Neural crest cell (in vitro differentiated cells): ENCODE measurements around the gene DGKG. TPM values are rescaled to one million over a fixed set of nuclear protein-coding genes. Genes with fewer than 3 reads are reported as not detected.

Experiments
- DNase-seq: peaks from one replicate; pipeline ENCODE4 v3.0.0; 2021; ENCODE audit warnings: low read depth, mixed read lengths, low spot score
- H3K27ac Mint-ChIP-seq: one replicate; pipeline ENCODE4 v1.8.0; 2021; ENCODE audit warnings: mild to moderate bottlenecking, mixed read lengths; ENCODE audit not compliant: unreplicated experiment
- H3K27me3 Mint-ChIP-seq: 2 replicates; pipeline ENCODE4 v1.8.0; 2021; ENCODE audit warnings: low read depth, mild to moderate bottlenecking, mixed read lengths
- H3K36me3 Mint-ChIP-seq: 2 replicates; pipeline ENCODE4 v1.8.0; 2021; ENCODE audit warnings: low read depth, mild to moderate bottlenecking, mixed read lengths
- H3K4me1 Mint-ChIP-seq: 2 replicates; pipeline ENCODE4 v1.8.0; 2021; ENCODE audit warnings: mixed read lengths
- H3K4me3 Mint-ChIP-seq: one replicate; pipeline ENCODE4 v1.8.0; 2021; ENCODE audit warnings: mild to moderate bottlenecking, mixed read lengths
- H3K9me3 Mint-ChIP-seq: 2 replicates; pipeline ENCODE4 v1.8.0; 2021; ENCODE audit warnings: mixed read lengths
- CTCF ChIP-seq: fragments of 200-600 bp; sonication (generic); conservative IDR thresholded peaks from 2 replicates; pipeline ENCODE4 v1.5.0; 2021; ENCODE audit warnings: antibody characterized with exemption, mild to moderate bottlenecking
- total RNA-seq: library from RNA; stranded (reverse); gene quantifications from 2 replicates; pipeline ENCODE4 v1.2.1, GENCODE V29; 2021

Gene DGKG
- total RNA-seq, 1 donor from 2014 or later = not detected

GRCh38 chr3:186290796-186291195, 71.2 kb downstream of the DGKG start:
- Mint-ChIP-seq H3K27me3 (no peaks in the 10 kb centered on the region), H3K4me3 (no peak overlapping the region), H3K4me1 (peaks cover 8% of the 10 kb centered on the region), H3K36me3 (no peaks in the 10 kb centered on the region), H3K9me3 (no peaks in the 10 kb centered on the region), H3K27ac (no peak overlapping the region)
- DNase-seq = no peak
- no peak for TF ChIP-seq CTCF

GRCh38 chr3:186287711-186288110, 74.3 kb downstream of the DGKG start:
- DNase-seq = no peak
- TF ChIP-seq CTCF = no peak
- no peak overlapping the region for H3K27ac Mint-ChIP-seq
- H3K27me3 Mint-ChIP-seq = no peaks in the 10 kb centered on the region
- peaks cover 3% of the 10 kb centered on the region for H3K4me1 Mint-ChIP-seq
- no peak overlapping the region for H3K4me3 Mint-ChIP-seq
- H3K36me3 Mint-ChIP-seq = no peaks in the 10 kb centered on the region
- H3K9me3 Mint-ChIP-seq = no peaks in the 10 kb centered on the region

GRCh38 chr3:186286114-186286513, 75.9 kb downstream of the DGKG start:
- Mint-ChIP-seq H3K27ac (no peak overlapping the region), H3K9me3 (no peaks in the 10 kb centered on the region), H3K36me3 (no peaks in the 10 kb centered on the region), H3K4me3 (no peak overlapping the region), H3K27me3 (no peaks in the 10 kb centered on the region), H3K4me1 (peaks cover 3% of the 10 kb centered on the region)
- DNase-seq = no peak
- no peak for TF ChIP-seq CTCF

GRCh38 chr3:186284661-186285060, 77.4 kb downstream of the DGKG start:
- Mint-ChIP-seq H3K27me3 (peaks cover 4% of the 10 kb centered on the region), H3K4me1 (peaks cover 3% of the 10 kb centered on the region), H3K9me3 (no peaks in the 10 kb centered on the region), H3K27ac (no peak overlapping the region), H3K36me3 (no peaks in the 10 kb centered on the region), H3K4me3 (no peak overlapping the region)
- no peak for TF ChIP-seq CTCF
- no peak for DNase-seq

GRCh38 chr3:186284349-186284652, 77.7 kb downstream of the DGKG start:
- H3K4me3 Mint-ChIP-seq = no peak overlapping the region
- no peaks in the 10 kb centered on the region for H3K36me3 Mint-ChIP-seq
- no peak overlapping the region for H3K27ac Mint-ChIP-seq
- peaks cover 3% of the 10 kb centered on the region for H3K4me1 Mint-ChIP-seq
- H3K9me3 Mint-ChIP-seq = no peaks in the 10 kb centered on the region
- no peak for DNase-seq
- peaks cover 8% of the 10 kb centered on the region for H3K27me3 Mint-ChIP-seq
- no peak for TF ChIP-seq CTCF
